Neural progenitor cell (in vitro differentiated cells): ENCODE results near the gene SPIRE1. TPM values are rescaled to one million over a fixed set of nuclear protein-coding genes. Genes with fewer than 3 reads are reported as not detected.

Experiments
- DNase-seq: peaks from one replicate; pipeline ENCODE4 v3.0.0-alpha.2; 2016; ENCODE audit warnings: low spot score
- H2AFZ ChIP-seq: fragments of 200-600 bp; sonication (generic); replicated peaks from 2 replicates; pipeline ENCODE4 v1.6.1; 2016; ENCODE audit warnings: antibody characterized with exemption
- H3F3A ChIP-seq: fragments of 200-600 bp; sonication (generic); 2 replicates; pipeline ENCODE4 v1.6.1; 2016; ENCODE audit warnings: antibody characterized with exemption, low read depth
- H3K27ac ChIP-seq: fragments of 200-600 bp; sonication (generic); 2 replicates; pipeline ENCODE4 v1.5.1; 2016; ENCODE audit warnings: mild to moderate bottlenecking
- H3K27me3 ChIP-seq: fragments of 200-600 bp; sonication (generic); 2 replicates; pipeline ENCODE4 v1.6.1; 2016; ENCODE audit warnings: mild to moderate bottlenecking, moderate library complexity
- H3K36me3 ChIP-seq: fragments of 200-600 bp; sonication (generic); 2 replicates; pipeline ENCODE4 v1.5.1; 2016
- H3K4me1 ChIP-seq: fragments of 200-600 bp; sonication (generic); 2 replicates; pipeline ENCODE4 v1.6.1; 2016; ENCODE audit warnings: mixed run types
- H3K4me2 ChIP-seq: fragments of 200-600 bp; sonication (generic); 2 replicates; pipeline ENCODE4 v1.6.1; 2016
- H3K4me3 ChIP-seq: fragments of 200-600 bp; sonication (generic); 2 replicates; pipeline ENCODE4 v1.5.1; 2016
- H3K79me2 ChIP-seq: fragments of 200-600 bp; sonication (generic); 2 replicates; pipeline ENCODE4 v1.6.1; 2016; ENCODE audit warnings: low read depth
- H3K9ac ChIP-seq: fragments of 200-600 bp; sonication (generic); 2 replicates; pipeline ENCODE4 v1.6.1; 2016
- H3K9me3 ChIP-seq: fragments of 200-600 bp; sonication (generic); 2 replicates; pipeline ENCODE4 v1.5.1; 2016; ENCODE audit warnings: low read depth
- H4K20me1 ChIP-seq: fragments of 200-600 bp; sonication (generic); 2 replicates; pipeline ENCODE4 v1.6.1; 2016; ENCODE audit warnings: low read depth
- H3K27ac Mint-ChIP-seq: 3 replicates; pipeline ENCODE4 v1.8.0; 2021; ENCODE audit warnings: mixed read lengths
- H3K27me3 Mint-ChIP-seq: 2 replicates; pipeline ENCODE4 v1.8.0; 2022; ENCODE audit warnings: low read depth, mild to moderate bottlenecking, inconsistent platforms, moderate library complexity, mixed read lengths; ENCODE audit not compliant: insufficient read depth
- H3K36me3 Mint-ChIP-seq: 3 replicates; pipeline ENCODE4 v1.8.0; 2021; ENCODE audit warnings: mixed read lengths
- H3K4me1 Mint-ChIP-seq: 3 replicates; pipeline ENCODE4 v1.8.0; 2021; ENCODE audit warnings: mixed read lengths
- H3K4me3 Mint-ChIP-seq: 3 replicates; pipeline ENCODE4 v1.8.0; 2021; ENCODE audit warnings: mild to moderate bottlenecking, moderate library complexity, mixed read lengths
- H3K9me3 Mint-ChIP-seq: 3 replicates; pipeline ENCODE4 v1.8.0; 2020; ENCODE audit warnings: mixed read lengths
- EZH2 ChIP-seq: fragments of 200-600 bp; sonication (generic); IDR thresholded peaks from 2 replicates; pipeline ENCODE4 v1.6.1; 2017; ENCODE audit warnings: antibody characterized with exemption, mild to moderate bottlenecking, moderate library complexity
- EZH2phosphoT487 ChIP-seq: fragments of 200-600 bp; sonication (generic); IDR thresholded peaks from 2 replicates; pipeline ENCODE4 v1.6.1; 2017; ENCODE audit warnings: antibody characterized with exemption
- total RNA-seq: library from RNA; depleted of rRNA; stranded (reverse); fragments of >200 nt; gene quantifications from 2 replicates; pipeline ENCODE4 v1.2.3, GENCODE V29; 2015; ENCODE audit warnings: low replicate concordance
- TF ChIP-seq, protein P1 (sequence below): fragments of 200-600 bp; sonication (generic); IDR thresholded peaks from 2 replicates; pipeline ENCODE4 v1.5.1; 2017; ENCODE audit warnings: antibody characterized with exemption, mild to moderate bottlenecking

SPIRE1 gene
- total RNA-seq, 1 donor from 2014 or later, result 18.4 TPM

DNA sequence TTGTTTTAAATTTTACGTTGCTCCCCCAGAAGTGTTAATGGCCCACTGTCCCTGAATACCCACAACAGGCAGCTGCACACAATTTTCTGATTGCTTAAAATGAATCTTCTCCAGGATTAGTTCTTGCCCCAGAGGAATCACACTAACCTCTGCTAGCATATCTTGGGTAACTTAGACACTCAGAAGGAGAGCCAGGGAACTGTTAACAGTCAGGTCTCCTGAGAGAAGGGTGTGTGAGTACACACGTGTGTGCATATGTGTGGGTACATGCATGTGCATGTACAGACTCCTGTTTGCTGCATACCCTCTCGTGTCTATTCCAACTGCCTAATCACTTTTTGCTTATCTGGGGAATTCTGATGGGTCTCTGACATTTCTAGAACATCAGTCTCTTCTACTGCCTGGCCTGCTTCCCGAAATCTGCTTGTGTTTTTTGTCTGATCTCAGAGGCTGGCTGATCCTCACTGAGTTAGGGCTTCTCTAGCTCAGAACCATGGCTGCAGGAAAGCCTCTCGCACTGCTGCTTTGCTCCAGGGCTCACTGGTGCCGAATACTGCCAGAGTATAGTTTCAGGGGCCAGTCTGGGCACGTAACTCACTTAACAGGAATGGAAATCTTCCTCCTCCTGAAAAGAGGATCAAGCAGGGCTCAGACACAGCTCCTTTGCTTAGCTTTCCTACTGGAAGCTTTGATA, 187.4 kb downstream of the SPIRE1 start:
- Mint-ChIP-seq H3K9me3 (no peaks in the 10 kb centered on the region), H3K27me3 (peaks cover 6% of the 10 kb centered on the region), H3K36me3 (peaks cover 3% of the 10 kb centered on the region), H3K27ac (peak overlapping the region; percentile 15), H3K4me1 (no peaks in the 10 kb centered on the region), H3K4me3 (no peak overlapping the region)
- H3K4me3 ChIP-seq, result no peak overlapping the region
- H3K9ac ChIP-seq, result no peak overlapping the region
- H3K27me3 ChIP-seq, result no peaks in the 10 kb centered on the region
- no peaks in the 10 kb centered on the region for H4K20me1 ChIP-seq
- no peaks in the 10 kb centered on the region for H3K9me3 ChIP-seq
- peak; percentile 20 for DNase-seq
- TF ChIP-seq EZH2 (no peak), EZH2phosphoT487 (no peak)
- TF ChIP-seq, protein P1, sequence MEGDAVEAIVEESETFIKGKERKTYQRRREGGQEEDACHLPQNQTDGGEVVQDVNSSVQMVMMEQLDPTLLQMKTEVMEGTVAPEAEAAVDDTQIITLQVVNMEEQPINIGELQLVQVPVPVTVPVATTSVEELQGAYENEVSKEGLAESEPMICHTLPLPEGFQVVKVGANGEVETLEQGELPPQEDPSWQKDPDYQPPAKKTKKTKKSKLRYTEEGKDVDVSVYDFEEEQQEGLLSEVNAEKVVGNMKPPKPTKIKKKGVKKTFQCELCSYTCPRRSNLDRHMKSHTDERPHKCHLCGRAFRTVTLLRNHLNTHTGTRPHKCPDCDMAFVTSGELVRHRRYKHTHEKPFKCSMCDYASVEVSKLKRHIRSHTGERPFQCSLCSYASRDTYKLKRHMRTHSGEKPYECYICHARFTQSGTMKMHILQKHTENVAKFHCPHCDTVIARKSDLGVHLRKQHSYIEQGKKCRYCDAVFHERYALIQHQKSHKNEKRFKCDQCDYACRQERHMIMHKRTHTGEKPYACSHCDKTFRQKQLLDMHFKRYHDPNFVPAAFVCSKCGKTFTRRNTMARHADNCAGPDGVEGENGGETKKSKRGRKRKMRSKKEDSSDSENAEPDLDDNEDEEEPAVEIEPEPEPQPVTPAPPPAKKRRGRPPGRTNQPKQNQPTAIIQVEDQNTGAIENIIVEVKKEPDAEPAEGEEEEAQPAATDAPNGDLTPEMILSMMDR, result no peak
- no peaks in the 10 kb centered on the region for H3K79me2 ChIP-seq
- H3K36me3 ChIP-seq, result no peaks in the 10 kb centered on the region
- no peaks in the 10 kb centered on the region for H3K4me1 ChIP-seq
- H2AFZ ChIP-seq, result no peak overlapping the region
- no peak overlapping the region for H3K4me2 ChIP-seq
- H3F3A ChIP-seq, result peaks cover 7% of the 10 kb centered on the region
- peak overlapping the region; percentile 18 for H3K27ac ChIP-seq

DNA sequence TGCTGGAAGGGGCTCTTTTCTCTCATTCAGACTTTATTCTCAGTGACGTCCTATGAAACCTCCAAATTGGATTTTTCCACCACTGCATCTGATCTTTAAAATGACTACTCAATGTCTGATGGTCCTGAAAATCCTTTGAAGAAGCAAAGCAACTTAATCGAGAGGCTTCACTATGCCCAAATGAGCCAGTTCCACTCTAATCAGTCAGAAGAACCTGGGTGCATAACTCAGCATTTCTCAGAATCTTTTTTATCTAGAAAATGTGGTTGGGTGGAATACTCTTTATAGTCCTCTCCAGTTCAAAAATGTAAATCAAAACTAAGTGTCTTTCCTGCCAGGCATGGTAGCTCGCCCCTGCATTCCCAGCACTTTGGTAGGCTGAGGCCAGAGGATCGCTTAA, 189.5 kb downstream of the SPIRE1 start:
- Mint-ChIP-seq H3K36me3 (peaks cover 6% of the 10 kb centered on the region), H3K27ac (no peak overlapping the region), H3K27me3 (peaks cover 6% of the 10 kb centered on the region), H3K4me3 (no peak overlapping the region), H3K4me1 (no peaks in the 10 kb centered on the region), H3K9me3 (no peaks in the 10 kb centered on the region)
- Histone ChIP-seq H3K36me3 (no peaks in the 10 kb centered on the region), H3K4me3 (no peak overlapping the region), H3K9ac (no peak overlapping the region), H3K4me2 (no peak overlapping the region), H3K4me1 (no peaks in the 10 kb centered on the region), H3K27ac (no peak overlapping the region), H3F3A (peaks cover 7% of the 10 kb centered on the region), H3K27me3 (no peaks in the 10 kb centered on the region), H3K9me3 (no peaks in the 10 kb centered on the region), H2AFZ (no peak overlapping the region), H4K20me1 (no peaks in the 10 kb centered on the region), H3K79me2 (no peaks in the 10 kb centered on the region)
- DNase-seq, result no peak
- TF ChIP-seq, protein P1, result no peak
- no peak for TF ChIP-seq EZH2phosphoT487
- no peak for TF ChIP-seq EZH2

DNA sequence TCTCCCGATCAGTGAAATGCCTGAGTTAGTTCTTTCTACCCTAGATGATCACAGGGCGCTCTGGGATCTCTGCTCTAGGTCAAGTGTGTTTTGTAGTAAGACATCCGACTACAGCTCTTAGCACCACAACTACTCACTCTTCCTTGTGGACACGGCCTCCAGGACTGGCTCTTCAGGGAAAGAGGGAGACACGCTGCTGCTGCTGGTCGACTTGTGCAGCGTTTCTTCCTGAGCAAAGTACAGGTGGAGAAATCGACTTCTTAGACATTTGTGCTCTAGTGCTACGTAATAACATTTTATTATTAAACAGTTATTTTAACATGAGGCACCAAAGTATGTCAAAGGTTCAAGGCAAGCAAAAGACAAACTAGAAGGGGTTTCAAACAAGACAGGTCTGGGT, 193.2 kb downstream of the SPIRE1 start:
- no peaks in the 10 kb centered on the region for H3K36me3 ChIP-seq
- no peak overlapping the region for H3K27ac ChIP-seq
- no peak overlapping the region for H3K4me3 ChIP-seq
- H3K4me3 Mint-ChIP-seq, result no peak overlapping the region
- no peak overlapping the region for H3K4me2 ChIP-seq
- no peaks in the 10 kb centered on the region for H4K20me1 ChIP-seq
- H3K27ac Mint-ChIP-seq, result no peak overlapping the region
- no peaks in the 10 kb centered on the region for H3K9me3 ChIP-seq
- TF ChIP-seq, protein P1, result no peak
- TF ChIP-seq EZH2phosphoT487 (no peak), EZH2 (no peak)
- H2AFZ ChIP-seq, result no peak overlapping the region
- peaks cover under 1% of the 10 kb centered on the region for H3K4me1 Mint-ChIP-seq
- H3K36me3 Mint-ChIP-seq, result peaks cover 15% of the 10 kb centered on the region
- H3K27me3 Mint-ChIP-seq, result no peaks in the 10 kb centered on the region
- no peaks in the 10 kb centered on the region for H3K79me2 ChIP-seq
- no peak for DNase-seq
- no peaks in the 10 kb centered on the region for H3K4me1 ChIP-seq
- H3K9ac ChIP-seq, result no peak overlapping the region
- H3K9me3 Mint-ChIP-seq, result no peaks in the 10 kb centered on the region
- no peaks in the 10 kb centered on the region for H3K27me3 ChIP-seq
- H3F3A ChIP-seq, result peaks cover 3% of the 10 kb centered on the region
